HL-60 (cell line): ENCODE measurements around the gene PKP4.

ENCODE experiments used
- DNase-seq, 2 experiments: peaks; one replicate each; pipeline ENCODE4 v3.0.0-alpha.2; 2010 to 2020; ENCODE audit warnings: low read depth in 1 of 2, low spot score in 1 of 2
- H3K27ac ChIP-seq: fragments of 250-450 bp; sonication (Bioruptor Pico); replicated peaks from 2 replicates; pipeline ENCODE4 v1.5.1; 2020; ENCODE audit warnings: mild to moderate bottlenecking, moderate library complexity
- H3K27me3 ChIP-seq: fragments of 250-450 bp; sonication (Bioruptor Pico); 2 replicates; pipeline ENCODE4 v1.5.1; 2021; ENCODE audit warnings: mild to moderate bottlenecking, moderate library complexity; ENCODE audit not compliant: insufficient read depth, poor library complexity, severe bottlenecking
- H3K4me3 ChIP-seq: replicated peaks from 2 replicates; pipeline ENCODE4 v1.5.1; 2011; ENCODE audit warnings: mild to moderate bottlenecking, control low read depth, low read length; ENCODE audit not compliant: insufficient read depth
- CTCF ChIP-seq: IDR thresholded peaks from one replicate; pipeline ENCODE4 v1.5.1; 2011; ENCODE audit warnings: low read length, control low read depth, inconsistent platforms; ENCODE audit not compliant: insufficient read depth
- GABPA ChIP-seq: IDR thresholded peaks from 2 replicates; pipeline ENCODE4 v1.6.1; 2012; ENCODE audit warnings: low read depth
- POLR2AphosphoS5 ChIP-seq: IDR thresholded peaks from 2 replicates; pipeline ENCODE4 v1.6.1; 2012; ENCODE audit warnings: low read depth
- REST ChIP-seq: IDR thresholded peaks from 2 replicates; pipeline ENCODE4 v1.6.1; 2012; ENCODE audit warnings: low read depth; ENCODE audit not compliant: insufficient replicate concordance
- SPI1 ChIP-seq: IDR thresholded peaks from 2 replicates; pipeline ENCODE4 v1.6.1; 2012; ENCODE audit warnings: low read depth, mild to moderate bottlenecking, borderline replicate concordance

The PKP4 gene

GRCh38 chr2:158603205-158603604 lies 146.5 kb downstream of the PKP4 start:
- no peak for DNase-seq
- TF ChIP-seq REST (no peak), GABPA (no peak), SPI1 (no peak), CTCF (no peak), POLR2AphosphoS5 (no peak)

GRCh38 chr2:158603986-158604385 lies 147.2 kb downstream of the PKP4 start:
- no peak overlapping the region for H3K27ac ChIP-seq
- no peak for TF ChIP-seq GABPA
- no peak for TF ChIP-seq CTCF
- TF ChIP-seq SPI1, result no peak
- TF ChIP-seq REST, result no peak
- no peak for TF ChIP-seq POLR2AphosphoS5
- DNase-seq, result no peak
- H3K27me3 ChIP-seq, result no peaks in the 10 kb centered on the region
- H3K4me3 ChIP-seq, result no peak overlapping the region

More at GRCh38 chr2:158603205-158603604, 146.5 kb downstream of the PKP4 start:
- Histone ChIP-seq H3K27ac (no peak overlapping the region), H3K27me3 (no peaks in the 10 kb centered on the region), H3K4me3 (no peak overlapping the region)

GRCh38 chr2:158610059-158610458 lies 153.3 kb downstream of the PKP4 start:
- no peak overlapping the region for H3K4me3 ChIP-seq
- TF ChIP-seq REST (no peak), POLR2AphosphoS5 (no peak), CTCF (no peak), SPI1 (no peak), GABPA (no peak)
- no peak for DNase-seq
- no peak overlapping the region for H3K27ac ChIP-seq
- no peaks in the 10 kb centered on the region for H3K27me3 ChIP-seq
